Myocyte (in vitro differentiated cells): ENCODE data around the gene GBA3. TPM values are rescaled to one million over a fixed set of nuclear protein-coding genes. Genes with fewer than 3 reads are reported as not detected.

Source experiments
- DNase-seq: peaks from one replicate; pipeline ENCODE4 v3.0.0-alpha.2; 2012; ENCODE audit warnings: low read depth
- total RNA-seq: library from RNA; depleted of rRNA; stranded (reverse); fragments of >200 nt; gene quantifications from 2 replicates; pipeline ENCODE4 v1.2.3, GENCODE V29; 2014

GBA3 gene
- total RNA-seq, 1 donor from 2014 or later = not detected

DNA sequence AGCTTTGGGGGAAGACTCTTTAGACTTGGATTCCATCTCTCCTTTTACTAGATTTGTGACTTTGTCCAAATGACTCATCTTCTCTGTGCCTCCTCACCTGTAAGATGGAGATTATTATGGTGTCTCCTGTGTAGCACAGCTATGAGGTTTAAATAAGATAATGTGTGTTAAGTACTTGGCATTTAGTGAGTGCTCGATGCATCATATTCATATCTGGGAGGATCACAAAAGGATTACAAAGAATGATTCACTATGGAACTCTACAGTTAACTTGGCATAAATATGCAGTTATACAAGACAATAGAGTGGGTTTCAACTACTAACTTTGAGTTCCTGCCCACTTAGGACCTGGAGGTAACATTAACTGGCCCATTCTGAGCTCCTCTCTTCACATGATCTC is 2.3 kb downstream of the GBA3 start:
- DNase-seq = no peak

DNA sequence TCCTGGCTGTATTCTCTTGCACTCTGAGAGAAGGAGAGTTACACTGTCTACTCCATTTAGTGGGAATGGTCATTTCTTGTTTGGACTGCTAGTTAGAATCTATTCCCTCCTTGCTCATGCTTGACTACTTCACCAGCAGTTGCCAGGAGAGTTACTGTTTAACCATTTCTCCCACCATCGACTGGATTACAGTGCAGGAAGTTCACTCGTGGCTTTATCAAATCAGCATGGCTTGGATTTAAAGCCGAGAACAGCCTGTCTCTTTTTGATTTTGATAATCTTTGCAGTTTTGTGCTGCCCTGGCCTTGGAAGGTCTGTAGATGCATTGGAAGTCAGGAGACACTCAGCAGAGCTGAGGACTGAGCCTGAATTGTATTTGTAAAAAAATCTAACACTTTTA is 3.2 kb downstream of the GBA3 start:
- no peak for DNase-seq

DNA sequence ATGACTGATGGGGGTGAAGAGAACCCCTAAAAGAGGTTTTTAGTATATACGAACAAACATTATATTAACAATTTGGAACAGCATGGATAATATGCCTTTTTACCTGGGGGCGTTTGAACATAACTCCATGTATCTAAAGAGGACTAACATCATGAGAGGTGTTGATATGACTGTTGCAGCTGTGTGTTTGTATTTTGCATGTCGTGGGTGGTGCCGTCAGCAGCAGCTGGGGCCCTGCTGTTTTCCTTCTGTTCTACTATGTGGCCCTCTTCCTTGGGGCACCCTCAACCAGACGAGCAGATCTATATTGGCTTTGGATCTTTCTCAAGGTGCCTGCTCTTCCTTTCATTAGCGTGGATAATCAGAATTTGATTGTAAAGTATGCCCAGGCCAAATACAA is 11.2 kb downstream of the GBA3 start:
- no peak for DNase-seq

DNA sequence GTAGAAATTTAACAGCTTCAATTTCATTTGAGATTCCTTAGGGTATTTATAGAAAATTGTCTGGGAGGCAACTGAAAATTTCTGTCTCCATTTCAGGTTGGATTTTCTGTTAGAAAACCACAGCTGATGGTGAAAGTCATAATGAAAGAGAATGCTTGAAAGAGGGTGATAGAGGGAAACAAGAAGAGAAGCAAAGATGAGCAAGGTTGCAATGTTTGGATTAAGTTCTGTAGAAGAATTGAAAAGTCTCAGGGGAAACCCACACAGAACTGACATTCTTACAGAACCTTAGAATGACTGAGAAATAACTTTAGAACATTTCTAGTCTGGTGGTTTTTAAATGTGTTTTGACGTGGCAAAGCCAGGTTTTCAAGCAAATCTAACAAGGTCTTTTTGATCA is 14.7 kb downstream of the GBA3 start:
- DNase-seq = no peak

DNA sequence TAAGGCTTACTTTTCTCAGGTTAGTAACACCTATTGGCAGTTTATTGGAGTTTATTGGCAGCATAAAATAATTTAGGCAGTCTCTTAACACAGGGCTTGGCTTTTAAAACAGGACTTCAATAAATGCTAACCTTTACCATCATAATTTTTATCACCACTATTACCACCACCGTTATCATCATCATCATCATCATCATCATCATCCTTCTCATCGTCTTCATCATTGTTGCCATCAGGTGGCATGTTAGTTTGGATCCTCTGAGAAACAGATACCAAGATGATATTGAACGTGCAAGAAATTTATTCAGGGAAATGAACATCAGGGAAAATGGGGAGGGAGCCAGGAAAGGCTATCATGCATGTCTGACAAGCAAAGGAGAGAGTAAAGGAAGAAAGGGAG is 16.2 kb downstream of the GBA3 start:
- DNase-seq = no peak

DNA sequence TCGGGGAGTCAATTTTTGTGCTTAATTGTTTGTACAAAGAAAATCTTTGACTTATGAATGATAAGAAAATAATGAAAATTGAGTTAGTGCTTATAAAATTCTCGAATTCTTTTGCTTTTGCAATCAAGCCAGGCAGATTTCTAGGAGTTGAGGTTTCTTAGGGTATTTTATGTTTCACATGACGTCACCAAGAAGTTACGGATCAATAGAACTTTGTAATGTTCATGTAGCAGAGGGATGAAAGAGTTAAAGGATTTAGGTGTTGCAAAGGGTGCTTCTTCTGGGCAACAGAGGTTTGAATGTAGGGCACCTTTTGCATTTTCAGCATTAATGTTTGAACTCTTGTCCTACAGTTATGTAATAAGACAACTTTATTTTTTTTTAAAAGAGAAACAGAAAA is 19.4 kb downstream of the GBA3 start:
- no peak for DNase-seq

DNA sequence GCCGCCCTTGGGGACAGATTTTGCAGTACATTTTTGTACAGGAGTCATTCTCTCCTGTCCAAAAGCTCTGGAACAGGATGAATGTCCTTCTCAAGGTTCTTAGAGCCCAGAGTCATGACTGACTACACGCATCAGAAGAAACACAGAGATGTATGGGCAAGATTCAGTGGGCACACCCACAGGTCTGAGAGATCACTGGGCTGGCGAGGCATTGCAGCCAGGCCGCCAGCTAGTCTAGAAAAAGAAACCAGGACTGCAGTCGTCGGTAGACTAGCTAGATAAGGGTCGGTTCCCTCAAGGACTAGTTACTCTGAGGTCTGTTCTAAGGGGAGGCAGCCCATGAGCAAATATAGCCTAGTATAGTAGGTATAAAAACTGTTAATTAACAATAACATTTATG is 19.8 kb downstream of the GBA3 start:
- DNase-seq = no peak

DNA sequence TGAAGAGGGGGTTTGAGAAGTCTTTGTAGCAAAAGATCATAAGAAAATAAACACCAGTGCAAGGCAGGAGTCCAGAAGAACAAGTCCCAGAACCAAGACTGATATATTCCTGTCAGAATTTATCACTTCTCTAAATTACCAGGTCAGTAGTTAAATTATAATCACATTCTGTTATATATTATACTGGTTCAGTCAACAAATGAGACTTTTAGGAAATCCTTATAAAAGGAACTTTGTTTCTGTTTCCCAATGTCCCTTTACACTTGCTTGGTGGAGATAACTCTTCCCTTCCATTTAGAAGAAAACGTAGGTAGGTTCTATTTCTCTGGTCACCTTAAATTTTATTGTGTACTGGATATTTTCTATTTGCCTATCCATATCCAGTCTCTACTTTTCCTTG is 21.1 kb downstream of the GBA3 start:
- no peak for DNase-seq

DNA sequence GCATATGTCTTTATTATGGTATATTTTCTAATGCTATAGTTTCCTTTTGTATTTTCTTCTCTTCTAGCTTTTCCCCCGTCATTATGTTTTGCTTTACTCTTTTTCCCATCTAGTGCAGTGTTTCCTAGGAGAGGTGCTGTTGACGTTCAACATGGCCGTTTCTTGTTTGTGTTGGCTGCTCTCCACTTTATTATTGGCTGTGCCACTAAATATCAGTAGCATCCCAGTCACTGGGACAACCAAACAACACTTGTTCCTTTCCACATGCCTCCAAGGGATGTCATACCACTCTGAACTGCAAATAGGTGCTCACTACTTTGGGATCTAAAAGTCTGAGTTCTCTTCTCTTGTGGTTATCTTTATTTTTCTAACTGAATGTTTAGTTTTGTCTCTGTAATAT is 26.5 kb downstream of the GBA3 start:
- no peak for DNase-seq

DNA sequence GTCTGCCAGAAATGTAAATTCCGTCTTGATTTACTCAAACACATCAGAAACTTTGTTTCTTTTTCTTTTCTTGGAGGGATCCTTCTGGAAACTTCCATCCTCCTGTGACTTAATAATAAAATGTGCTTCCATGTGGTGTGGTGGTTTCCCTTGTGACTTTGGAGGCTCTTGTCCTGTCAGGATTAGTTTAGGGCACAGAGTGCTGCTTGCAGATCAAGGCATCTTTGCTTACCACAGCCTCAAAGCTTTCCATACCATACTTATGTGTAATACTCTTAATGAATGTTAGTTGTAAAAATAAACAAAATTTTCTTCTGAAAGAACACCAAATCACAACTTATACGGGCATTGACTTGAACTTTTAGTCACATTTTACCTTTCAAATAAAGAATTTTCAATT is 27.4 kb downstream of the GBA3 start:
- DNase-seq = peak; percentile 17

DNA sequence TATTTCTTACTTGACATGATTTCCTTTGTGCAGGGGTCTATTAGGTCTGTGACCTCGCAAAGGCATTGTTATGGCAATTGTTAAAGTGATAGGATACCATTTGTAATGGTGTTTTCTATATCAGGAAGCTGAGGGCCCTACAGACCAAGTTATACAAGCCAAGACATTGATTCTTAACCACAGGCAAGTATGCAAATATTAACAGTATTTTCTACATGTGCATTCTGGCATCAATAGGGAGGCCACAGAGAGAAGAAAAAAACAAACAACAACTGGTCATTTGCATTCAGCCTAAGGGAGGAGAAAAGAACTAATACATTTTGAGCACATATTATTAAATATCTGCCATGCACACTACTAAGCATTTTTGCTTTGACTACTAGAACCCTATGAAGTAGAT is 28.5 kb downstream of the GBA3 start:
- DNase-seq = no peak

DNA sequence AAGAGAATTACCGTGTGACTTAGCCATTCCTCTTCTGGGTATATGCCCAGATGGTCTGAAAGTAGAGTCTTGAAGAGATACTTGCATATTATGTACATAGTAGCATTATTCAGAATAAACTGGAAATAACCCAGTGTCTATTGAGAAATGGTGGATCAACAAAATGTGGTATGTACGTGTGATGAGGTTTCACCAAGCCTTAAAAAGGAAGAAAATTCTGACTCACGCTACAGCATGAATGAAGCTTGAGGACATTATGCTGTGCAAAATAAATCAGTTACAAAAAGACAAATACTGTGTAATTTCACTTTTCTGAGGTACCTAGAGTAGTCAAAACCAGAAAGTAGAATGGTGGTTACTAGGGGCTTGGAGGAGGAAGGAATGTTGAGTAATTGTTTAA is 37.3 kb downstream of the GBA3 start:
- DNase-seq = no peak

DNA sequence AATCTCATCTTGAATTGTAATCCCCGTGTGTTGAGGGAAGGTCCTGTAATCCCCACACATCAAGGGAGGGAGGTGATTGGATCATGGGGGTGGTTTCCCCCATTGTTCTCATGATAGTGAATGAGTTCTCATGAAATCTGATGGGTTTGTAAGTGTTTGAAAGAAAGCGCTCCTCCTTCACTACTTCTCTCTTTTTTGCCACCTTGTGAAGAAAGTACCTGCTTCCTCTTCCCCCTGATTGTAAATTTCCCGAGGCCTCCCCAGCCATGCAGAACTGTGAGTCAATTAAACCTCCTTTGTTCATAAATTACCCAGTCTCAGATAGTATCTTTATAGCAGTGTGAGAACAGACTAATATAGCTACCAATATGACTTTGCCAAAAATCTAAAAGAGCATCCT is 41.1 kb downstream of the GBA3 start:
- DNase-seq = no peak

DNA sequence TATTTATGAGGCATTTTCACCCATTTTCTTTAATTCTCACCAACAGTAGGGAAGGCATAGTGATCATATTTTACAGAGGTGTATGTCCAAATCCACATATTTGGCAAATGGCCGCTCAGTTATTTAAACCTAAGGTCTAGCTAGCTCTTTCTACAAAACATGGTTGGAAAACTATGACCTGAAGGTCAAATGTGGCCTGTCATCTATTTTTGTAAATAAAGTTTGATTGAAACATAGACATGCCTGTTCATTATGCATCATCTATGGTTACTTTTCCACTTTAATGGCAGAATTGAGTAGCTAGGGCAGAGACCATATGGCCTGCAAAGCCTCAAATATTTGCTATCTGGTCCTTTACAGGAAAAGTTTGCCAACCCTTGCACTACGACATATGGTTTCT is 44.2 kb downstream of the GBA3 start:
- no peak for DNase-seq

DNA sequence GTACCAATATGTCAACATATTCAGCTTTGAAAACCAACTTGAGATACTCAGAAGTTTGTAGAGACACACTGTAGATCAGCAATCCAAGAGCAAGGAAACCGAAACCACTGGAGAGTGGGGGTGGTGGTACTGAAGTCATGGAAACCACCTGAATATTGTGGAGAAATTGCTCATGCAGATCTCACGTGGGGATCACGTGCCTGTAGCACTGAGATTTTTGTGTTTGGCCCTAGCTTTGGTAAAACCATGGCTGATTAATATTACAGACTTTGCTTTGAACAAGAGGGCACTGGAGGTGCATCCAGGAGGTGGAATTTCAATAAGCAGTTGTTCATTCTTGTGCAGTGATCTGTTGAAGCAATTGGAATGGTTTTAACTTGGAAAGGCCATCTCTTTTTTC is 47.2 kb downstream of the GBA3 start:
- no peak for DNase-seq

DNA sequence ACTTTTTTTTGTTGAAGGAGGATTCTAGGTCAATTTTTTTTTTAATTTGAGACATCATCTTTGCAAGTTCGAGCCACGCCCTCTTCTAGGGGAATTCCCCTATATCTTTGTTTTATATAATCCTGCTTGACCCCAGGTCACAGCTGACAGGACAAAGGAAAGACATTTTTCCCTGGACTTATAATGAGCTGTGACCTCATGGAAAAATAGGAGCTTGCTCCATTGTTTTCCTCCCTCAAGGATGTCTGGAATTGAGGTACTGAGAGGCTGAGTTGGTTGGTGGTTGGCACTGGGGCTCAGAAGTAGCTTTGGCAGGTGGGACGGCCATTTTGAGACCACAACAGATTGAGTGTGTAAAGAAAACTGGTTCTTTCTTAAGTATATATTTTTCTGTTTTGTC is 49.0 kb downstream of the GBA3 start:
- no peak for DNase-seq

DNA sequence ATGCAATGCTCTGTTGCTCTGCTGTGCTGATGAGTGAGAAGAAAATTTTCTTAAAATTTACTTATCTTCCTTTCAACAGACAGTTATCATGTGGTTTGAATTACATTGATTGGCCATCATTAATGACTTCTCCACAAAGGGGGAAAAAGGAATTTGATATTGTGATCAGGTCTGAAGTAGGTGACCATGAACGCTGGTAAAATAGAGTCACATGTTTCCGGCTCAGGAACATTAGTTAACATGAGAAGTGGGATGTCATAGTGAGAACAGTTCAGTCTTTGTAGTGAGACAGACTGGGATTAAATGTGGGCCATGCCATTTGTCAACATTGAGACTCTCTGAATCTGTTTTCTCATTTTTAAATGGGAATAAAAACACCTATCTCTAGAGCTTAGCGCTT is 50.6 kb downstream of the GBA3 start:
- DNase-seq = no peak

DNA sequence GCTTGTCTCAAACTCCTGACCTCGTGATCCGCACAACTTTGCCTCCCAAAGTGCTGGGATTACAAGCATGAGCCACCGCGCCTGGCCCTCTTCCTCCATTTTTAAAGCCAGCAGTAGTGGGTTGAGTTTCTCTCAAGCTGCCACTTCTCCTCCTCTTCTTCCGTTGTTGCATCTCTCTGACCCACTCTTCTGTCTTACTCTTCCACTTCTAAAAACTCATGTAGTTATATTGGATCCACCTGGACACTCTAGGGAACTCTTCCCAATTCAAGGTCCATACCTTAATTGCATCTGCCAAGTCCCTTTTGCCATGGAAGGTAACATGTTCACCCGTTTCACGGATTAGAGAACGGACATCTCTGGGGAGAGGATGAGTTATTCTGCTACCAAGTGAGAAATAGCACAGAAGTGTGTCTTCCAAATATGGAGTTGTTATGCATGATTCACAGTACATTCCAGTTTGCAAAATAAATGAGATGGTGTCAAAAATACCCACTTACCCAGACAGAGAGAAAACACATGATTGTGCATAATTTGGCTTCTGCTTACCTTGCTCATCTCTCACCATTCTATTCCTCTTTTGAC is 51.8 kb downstream of the GBA3 start:
- no peak for DNase-seq

DNA sequence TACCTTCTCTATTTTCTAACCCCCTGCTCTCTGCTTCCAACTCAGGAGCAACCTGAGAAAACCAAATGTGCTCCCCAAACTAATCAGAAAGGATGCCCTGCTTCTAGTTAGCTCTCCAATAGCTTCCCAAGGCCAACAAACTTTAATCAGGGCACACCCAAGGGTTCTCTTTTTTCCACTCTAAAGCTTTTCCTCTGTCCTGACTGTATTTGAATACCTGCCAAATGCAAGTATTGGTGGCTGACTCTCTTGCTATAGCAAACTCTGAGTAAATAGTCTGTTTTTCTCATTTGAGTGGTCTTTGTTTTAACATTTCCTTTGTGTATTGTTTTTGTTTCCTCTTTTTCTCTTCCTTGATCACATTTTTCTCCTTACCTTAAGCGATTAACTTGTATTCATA is 52.5 kb downstream of the GBA3 start:
- DNase-seq = no peak

DNA sequence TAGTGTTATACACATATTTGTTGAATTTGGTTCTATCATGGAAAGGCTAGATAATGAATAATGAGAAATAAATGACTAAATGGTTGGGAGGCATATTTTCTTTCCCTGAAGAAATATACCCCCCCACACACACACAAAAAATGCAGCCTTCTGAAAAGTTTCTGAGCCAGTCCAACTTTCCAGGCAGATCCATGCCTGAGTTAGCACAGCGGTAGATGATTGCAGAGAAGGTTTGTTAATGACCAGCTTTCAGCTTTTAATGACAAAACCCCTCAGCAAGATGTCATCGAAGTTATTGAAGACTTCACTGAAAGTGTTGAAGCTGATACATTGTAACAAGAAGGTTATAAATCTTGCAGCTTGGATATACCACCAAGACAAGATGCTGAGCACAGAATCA is 61.4 kb downstream of the GBA3 start:
- no peak for DNase-seq

DNA sequence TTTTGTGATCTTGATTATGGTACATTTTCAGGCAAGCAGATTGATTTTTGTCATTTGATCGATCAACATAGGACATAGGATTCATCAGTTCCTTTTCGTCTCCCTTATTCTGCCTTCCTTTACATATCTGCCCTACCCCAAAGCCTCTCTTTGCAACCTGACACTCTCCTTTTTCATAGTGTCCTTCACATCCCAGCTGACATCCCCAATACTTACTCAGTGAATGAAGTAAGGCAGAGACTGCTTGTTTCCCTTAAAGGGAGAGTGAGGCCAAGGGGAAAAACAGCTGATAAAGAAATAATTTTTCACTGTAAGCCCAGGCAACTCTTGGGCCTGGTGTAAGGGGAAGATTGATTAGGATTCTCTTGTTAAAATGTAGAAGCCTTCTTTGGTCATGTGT is 69.8 kb downstream of the GBA3 start:
- no peak for DNase-seq

DNA sequence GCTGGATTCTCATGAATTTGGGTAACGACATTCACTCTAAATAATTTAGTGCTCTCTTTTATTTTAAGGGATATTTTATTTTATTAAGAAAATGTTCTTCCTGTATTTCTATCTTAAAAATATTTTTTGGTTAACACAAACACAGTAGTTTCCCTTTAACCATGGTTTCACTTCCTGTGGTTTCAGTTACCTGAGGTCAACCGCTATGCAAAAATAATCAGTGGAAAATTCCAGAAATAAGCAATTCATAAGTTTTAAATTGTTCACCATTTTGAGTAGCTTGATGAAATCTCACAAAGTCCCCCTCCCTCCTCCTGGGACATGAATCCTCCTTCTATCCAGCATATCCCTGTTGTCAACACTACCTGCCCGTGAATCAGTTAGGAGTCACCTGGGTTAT is 71.4 kb downstream of the GBA3 start:
- DNase-seq = no peak

DNA sequence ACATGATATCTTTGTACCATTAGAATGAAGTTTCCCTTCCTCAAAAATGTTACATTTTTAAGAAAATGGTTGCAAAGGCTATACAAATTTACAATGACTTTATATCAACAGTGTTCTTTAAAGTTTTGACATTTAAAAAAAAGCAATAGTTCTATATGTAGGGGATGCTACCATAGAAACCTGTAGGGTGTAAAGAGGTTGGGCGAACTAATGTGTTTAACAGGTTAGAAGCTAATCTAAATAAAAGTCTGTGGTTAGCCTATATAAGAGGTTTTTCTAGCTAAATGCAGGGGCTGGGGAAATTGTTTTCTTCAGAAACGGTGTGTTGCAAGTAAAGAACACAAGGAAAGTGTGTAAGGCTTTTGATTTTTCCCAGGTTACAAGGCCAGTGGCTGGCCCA is 73.3 kb downstream of the GBA3 start:
- no peak for DNase-seq

DNA sequence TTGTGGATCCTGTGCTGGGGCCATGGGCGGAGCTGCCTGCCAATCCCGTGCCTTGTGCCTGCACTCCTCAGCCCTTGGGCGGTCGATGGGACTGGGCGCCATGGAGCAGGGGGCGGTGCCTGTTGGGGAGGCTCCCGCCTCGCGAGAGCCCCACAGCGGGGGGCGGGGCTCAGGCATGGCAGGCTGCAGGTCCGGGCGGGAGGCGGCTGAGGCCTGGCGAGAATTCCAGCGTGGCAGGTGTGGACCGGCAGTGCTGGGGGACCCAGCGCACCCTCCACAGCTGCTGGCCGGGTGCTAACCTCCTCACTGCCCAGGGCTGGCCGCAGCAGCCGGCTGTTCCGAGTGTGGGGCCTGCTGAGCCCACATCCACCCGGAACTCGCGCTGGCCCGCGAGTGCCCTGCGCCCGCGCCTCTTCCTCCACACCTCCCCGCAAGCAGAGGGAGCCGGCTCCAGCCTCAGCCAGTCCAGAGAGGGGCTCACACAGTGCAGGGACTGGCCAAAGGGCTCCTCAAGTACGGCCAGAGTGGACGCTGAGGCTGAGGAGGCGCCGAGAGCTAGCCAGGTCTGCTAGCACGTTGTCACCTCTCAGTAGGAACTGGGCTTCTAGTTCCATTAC is 85.9 kb downstream of the GBA3 start:
- DNase-seq = no peak
